ENCODE measurements around the gene DNAJA1. TPM values are rescaled to one million over a fixed set of nuclear protein-coding genes. Genes with fewer than 3 reads are reported as not detected.

DNAJA1 gene
- total and polyA plus RNA-seq, 2 donors (not counting 3 experiments of a cell fraction or from before 2014, with no cell fraction given), result 72.9 to 182 TPM

GRCh38 chr9:33011831-33012230, 13.2 kb upstream of the DNAJA1 start:
- ChIA-PET POLR2A (no interaction called here), CTCF (no interaction called here)
- Histone ChIP-seq H3K4me3 (replicated peaks in 1 of 3; ENCODE audit: insufficient read depth in 1 of 3, low read depth in 1 of 3, low read length in 3 of 3) (no peak overlapping the region), H3K36me3 (ENCODE audit: control insufficient read depth in 2 of 2, extremely low read depth in 1 of 2, insufficient read depth in 2 of 2, low read length in 2 of 2) (no peaks in the 10 kb centered on the region), H2AFZ (ENCODE audit: low read depth, low read length) (no peak overlapping the region), H3K27ac (ENCODE audit: insufficient read depth, low read depth, low read length) (no peak overlapping the region), H3K9ac (replicated peaks; ENCODE audit: extremely low read depth, insufficient read depth, low read length) (no peak overlapping the region), H3K4me1 (ENCODE audit: control insufficient read depth, extremely low read depth, insufficient read depth, low read length) (no peaks in the 10 kb centered on the region), H3K9me1 (replicated peaks; ENCODE audit: control insufficient read depth, extremely low read depth, insufficient read depth, low read length) (no peaks in the 10 kb centered on the region), H3K9me3 (replicated peaks; ENCODE audit: control insufficient read depth, insufficient read depth, low read length) (no peaks in the 10 kb centered on the region), H4K20me1 (replicated peaks; ENCODE audit: control insufficient read depth, extremely low read depth, insufficient read depth, low read length) (no peaks in the 10 kb centered on the region), H3K4me2 (ENCODE audit: insufficient read depth, low read length) (no peak overlapping the region), H3K27me3 (ENCODE audit: control insufficient read depth in 2 of 2, insufficient read depth in 2 of 2, low read length in 2 of 2) (no peaks in the 10 kb centered on the region), H3K79me2 (ENCODE audit: control insufficient read depth, insufficient read depth, low read length) (no peaks in the 10 kb centered on the region)
- no TSS peak for BruUV-seq (replicated peaks)
- DNase-seq (ENCODE audit: low read depth, low spot score) (no peak), FAIRE-seq (no peak)
- dilution Hi-C loops (cut with MboI; ENCODE audit: extremely low pct_ligation_motif_present, low sequenced_read_pairs) (no loop called here), intact Hi-C loops (cut with micrococcal nuclease) (no loop called here)
- TF ChIP-seq POLR2A (IDR thresholded peaks at IDR 0.05; ENCODE audit: low read depth, low read length) (no peak), MAX (IDR thresholded peaks at IDR 0.05; ENCODE audit: insufficient read depth, insufficient read length) (no peak), MYC (IDR thresholded peaks at IDR 0.05; ENCODE audit: low read depth, low read length) (no peak), GATA2 (IDR thresholded peaks at IDR 0.05; ENCODE audit: insufficient read depth, insufficient read length, low read depth, low read length) (no peak), FOS (IDR thresholded peaks at IDR 0.05; ENCODE audit: borderline replicate concordance, insufficient read depth, low read length) (no peak), EZH2 (IDR thresholded peaks at IDR 0.05; ENCODE audit: borderline replicate concordance, low read depth, low read length, severe bottlenecking) (no peak), POLR2AphosphoS5 (IDR thresholded peaks at IDR 0.05; ENCODE audit: insufficient read depth, low read depth, low read length) (no peak), JUN (IDR thresholded peaks at IDR 0.05; ENCODE audit: borderline replicate concordance, insufficient read depth, insufficient read length, low read depth) (no peak)
- TF ChIP-seq, protein P1, sequence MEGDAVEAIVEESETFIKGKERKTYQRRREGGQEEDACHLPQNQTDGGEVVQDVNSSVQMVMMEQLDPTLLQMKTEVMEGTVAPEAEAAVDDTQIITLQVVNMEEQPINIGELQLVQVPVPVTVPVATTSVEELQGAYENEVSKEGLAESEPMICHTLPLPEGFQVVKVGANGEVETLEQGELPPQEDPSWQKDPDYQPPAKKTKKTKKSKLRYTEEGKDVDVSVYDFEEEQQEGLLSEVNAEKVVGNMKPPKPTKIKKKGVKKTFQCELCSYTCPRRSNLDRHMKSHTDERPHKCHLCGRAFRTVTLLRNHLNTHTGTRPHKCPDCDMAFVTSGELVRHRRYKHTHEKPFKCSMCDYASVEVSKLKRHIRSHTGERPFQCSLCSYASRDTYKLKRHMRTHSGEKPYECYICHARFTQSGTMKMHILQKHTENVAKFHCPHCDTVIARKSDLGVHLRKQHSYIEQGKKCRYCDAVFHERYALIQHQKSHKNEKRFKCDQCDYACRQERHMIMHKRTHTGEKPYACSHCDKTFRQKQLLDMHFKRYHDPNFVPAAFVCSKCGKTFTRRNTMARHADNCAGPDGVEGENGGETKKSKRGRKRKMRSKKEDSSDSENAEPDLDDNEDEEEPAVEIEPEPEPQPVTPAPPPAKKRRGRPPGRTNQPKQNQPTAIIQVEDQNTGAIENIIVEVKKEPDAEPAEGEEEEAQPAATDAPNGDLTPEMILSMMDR (IDR thresholded peaks at IDR 0.05; ENCODE audit: extremely low read depth in 1 of 2, insufficient read depth in 1 of 2, low read depth in 1 of 2, low read length in 2 of 2), result no peak

Data from endothelial cell of umbilical vein (primary cell).